K562 (cell line): Measurements from ENCODE around the gene ETFBKMT. TPM values are rescaled to one million over a fixed set of nuclear protein-coding genes. Genes with fewer than 3 reads are reported as not detected.

ENCODE experiments used
- ATAC-seq: fragments of 200-7000 bp; cut with Tn5 transposase; 3 replicates; pipeline ENCODE4 v1.9.1; 2020; ENCODE audit warnings: moderate library complexity
- BruUV-seq: library from RNA; stranded (reverse); fragments of 400-500 nt; replicated peaks from 2 replicates; lab custom pipeline; 2021; lab: Mats Ljungman, UMichigan
- CTCF ChIA-PET: fragments of 300-600 bp; formaldehyde crosslinking; extraction: SDS; loops from one replicate; lab custom pipeline; 2021; ENCODE audit warnings: low intra/inter-chr PET ratio; lab: Yijun Ruan, JAX
- POLR2A ChIA-PET: fragments of 300-600, 350-650 bp; sonication (Branson Sonifier 250); formaldehyde crosslinking; extraction: SDS; loops from one replicate; lab custom pipeline; 2021; ENCODE audit warnings: antibody characterized with exemption, inconsistent platforms; lab: Yijun Ruan, JAX
- DNase-seq, 4 experiments: peaks; one replicate each; pipeline versions ENCODE4 v3.0.0 to v3.0.0-alpha.2; 2011 to 2018; ENCODE audit warnings: low spot score in 3 of 4, mixed read lengths in 3 of 4; ENCODE audit errors: extremely low read depth in 1 of 4
- FAIRE-seq: peaks from 2 replicates; lab custom pipeline; 2011; peaks lifted over from hg19 to GRCh38; lab: Jason Lieb, UNC
- H2AFZ ChIP-seq: 2 replicates; pipeline ENCODE4 v1.6.0; 2011; ENCODE audit warnings: low read depth, low read length, control low read depth, inconsistent platforms
- H3K27ac ChIP-seq: fragments of 200-600 bp; 3 replicates; pipeline ENCODE4 v1.8.0; 2011; ENCODE audit warnings: low read depth, mild to moderate bottlenecking, control low read depth, inconsistent platforms, low read length, moderate library complexity, mixed read lengths; ENCODE audit errors: extremely low read depth
- H3K27me3 ChIP-seq, 2 experiments: fragments of 300-600 bp in 1 of 2; 2 replicates in 1 of 2; 3 replicates in 1 of 2; pipeline versions ENCODE4 v1.6.0 to v1.8.0; 2011; ENCODE audit warnings: inconsistent platforms in 2 of 2, low read length in 2 of 2, mild to moderate bottlenecking in 1 of 2, mixed read lengths in 1 of 2, moderate library complexity in 1 of 2; ENCODE audit not compliant: control insufficient read depth in 2 of 2, insufficient read depth in 2 of 2
- H3K36me3 ChIP-seq: fragments of 300-600 bp; 3 replicates; pipeline ENCODE4 v1.8.0; 2011; ENCODE audit warnings: mild to moderate bottlenecking, low read length, inconsistent platforms; ENCODE audit not compliant: control insufficient read depth, insufficient read depth
- H3K4me1 ChIP-seq, 2 experiments: fragments of 200-600 bp in 1 of 2; replicated peaks in 1 of 2; 2 replicates in 1 of 2; 3 replicates in 1 of 2; pipeline versions ENCODE4 v1.5.1 to v1.8.0; 2011; ENCODE audit warnings: inconsistent platforms in 2 of 2, low read length in 2 of 2, mild to moderate bottlenecking in 1 of 2, mixed read lengths in 1 of 2, moderate library complexity in 1 of 2; ENCODE audit not compliant: control insufficient read depth in 2 of 2, insufficient read depth in 2 of 2
- H3K4me2 ChIP-seq: 2 replicates; pipeline ENCODE4 v1.6.1; 2011; ENCODE audit warnings: low read length, control low read depth, inconsistent platforms, mixed read lengths; ENCODE audit not compliant: insufficient read depth
- H3K4me3 ChIP-seq: fragments of 200-600 bp; sonication (generic), shearing (Covaris generic); 2 replicates; pipeline ENCODE4 v1.5.1; 2016; ENCODE audit warnings: control low read depth, inconsistent platforms
- H3K79me2 ChIP-seq: fragments of 200-600 bp; 3 replicates; pipeline ENCODE4 v1.8.0; 2011; ENCODE audit warnings: low read length, inconsistent platforms; ENCODE audit not compliant: control insufficient read depth, insufficient read depth
- H3K9ac ChIP-seq, 2 experiments: 2 replicates each; pipeline versions ENCODE4 v1.6.0 to v1.6.1; 2011; ENCODE audit warnings: low read depth in 2 of 2, low read length in 2 of 2, control low read depth in 1 of 2, inconsistent platforms in 1 of 2, mild to moderate bottlenecking in 1 of 2, mixed read lengths in 1 of 2; ENCODE audit not compliant: insufficient read depth in 1 of 2
- H3K9me1 ChIP-seq: one replicate; pipeline ENCODE4 v1.6.0; 2011; ENCODE audit warnings: inconsistent platforms, mild to moderate bottlenecking, low read length, moderate library complexity; ENCODE audit not compliant: control insufficient read depth, insufficient read depth
- H3K9me3 ChIP-seq: replicated peaks from 2 replicates; pipeline ENCODE4 v1.5.1; 2011; ENCODE audit warnings: low read depth, low read length, inconsistent platforms; ENCODE audit not compliant: control insufficient read depth, insufficient read depth
- H4K20me1 ChIP-seq: replicated peaks from 2 replicates; pipeline ENCODE4 v1.6.1; 2011; ENCODE audit warnings: low read length, inconsistent platforms, mixed read lengths; ENCODE audit not compliant: control insufficient read depth, insufficient read depth
- CAMTA2 ChIP-seq: fragments of 250-450 bp; sonication (Bioruptor Pico); conservative IDR thresholded peaks from 2 replicates; pipeline ENCODE4 v1.5.1; 2022
- CBFA2T3 ChIP-seq: fragments of 450-650 bp; IDR thresholded peaks from 2 replicates; pipeline ENCODE4 v1.6.1; 2017
- CBFB ChIP-seq: sonication (generic); formaldehyde crosslinking; IDR thresholded peaks from 2 replicates; pipeline ENCODE4 v1.4.0; 2020; ENCODE audit warnings: mild to moderate bottlenecking, missing genetic modification reagents
- FOXJ3 ChIP-seq: sonication (generic); formaldehyde crosslinking; IDR thresholded peaks from 2 replicates; pipeline ENCODE4 v1.4.0; 2020; ENCODE audit warnings: mild to moderate bottlenecking, missing genetic modification reagents
- GABPB2 ChIP-seq: fragments of 250-450 bp; sonication (Bioruptor Pico); conservative IDR thresholded peaks from 2 replicates; pipeline ENCODE4 v1.5.1; 2021; ENCODE audit warnings: mild to moderate bottlenecking
- NCOR1 ChIP-seq: fragments of 450-650 bp; IDR thresholded peaks from 2 replicates; pipeline ENCODE4 v1.6.1; 2016; ENCODE audit warnings: mild to moderate bottlenecking, moderate library complexity
- RBM25 ChIP-seq: fragments of 200-400 bp; formaldehyde crosslinking; IDR thresholded peaks from 2 replicates; pipeline ENCODE4 v1.6.1; 2018; ENCODE audit warnings: low read length, low read depth, moderate library complexity; ENCODE audit not compliant: severe bottlenecking
- TBL1XR1 ChIP-seq, 2 experiments: IDR thresholded peaks; 2 replicates each; pipeline ENCODE4 v1.6.1; 2012; ENCODE audit warnings: improper control_type of control experiment in 2 of 2, low read length in 2 of 2, mild to moderate bottlenecking in 1 of 2
- ZNF124 ChIP-seq: sonication (generic); formaldehyde crosslinking; IDR thresholded peaks from 2 replicates; pipeline ENCODE4 v1.8.1; 2022; ENCODE audit warnings: missing genetic modification reagents
- ZNF778 ChIP-seq: fragments of 450-650 bp; formaldehyde crosslinking; IDR thresholded peaks from 2 replicates; pipeline ENCODE4 v1.4.0; 2020; ENCODE audit warnings: mild to moderate bottlenecking, moderate library complexity
- WGBS: fragments of 100-300 bp; shearing (Covaris generic); methylation state at CpG from one replicate; pipeline ENCODE4 v1.1.6; 2016; ENCODE audit warnings: low coverage, mixed read lengths; ENCODE audit not compliant: insufficient coverage; ENCODE audit errors: missing lambda C conversion rate; 5-methylcytosine and 5-hydroxymethylcytosine counted together
- in situ Hi-C: fragments of 300-500 bp; cut with MboI; formaldehyde crosslinking; loops from 4 replicates; pipeline ENCODE4 v1.15.0; 2018; ENCODE audit warnings: inconsistent platforms, mixed read lengths
- intact Hi-C: fragments of 100-400 bp; cut with micrococcal nuclease; formaldehyde crosslinking; loops from 2 replicates; pipeline ENCODE4 v1.14.2; 2022
- polyA plus RNA-seq, 8 experiments: library from polyadenylated mRNA; depleted of rRNA in 4 of 8; stranded (reverse) in 5 of 8; unstranded in 3 of 8; fragments of >200 nt; fragmentation: Nextera tagmentation in 2 of 8; fragmentation: Illumina TruSeq in 1 of 8; extraction: Ambion mirVana in 2 of 8; extraction: Trizol in 1 of 8; gene quantifications; 2 replicates each; pipeline versions ENCODE4 v1.2.1 to v1.2.3, GENCODE V29; 2011 to 2014; ENCODE audit warnings: inconsistent platforms in 1 of 8, missing spikeins in 1 of 8
- total RNA-seq, 7 experiments: library from RNA; depleted of rRNA in 6 of 7; stranded (reverse); fragments of >200 nt in 6 of 7; fragmentation: Illumina TruSeq in 2 of 7; extraction: Trizol in 2 of 7; gene quantifications; 2 replicates each; pipeline versions ENCODE4 v1.2.1 to v1.2.3, GENCODE V29; 2011 to 2021; ENCODE audit warnings: low replicate concordance in 1 of 7
- TF ChIP-seq, protein P1 (sequence below): fragments of 250-450 bp; sonication (Bioruptor Pico); IDR thresholded peaks from 2 replicates; pipeline ENCODE4 v1.8.0; 2021; ENCODE audit warnings: mild to moderate bottlenecking, moderate library complexity
- TF ChIP-seq, protein P2 (sequence below): sonication (generic); formaldehyde crosslinking; IDR thresholded peaks from 2 replicates; pipeline ENCODE4 v1.8.0; 2023; ENCODE audit warnings: mild to moderate bottlenecking, missing genetic modification reagents
- TF ChIP-seq, protein P3 (sequence below): sonication (generic); formaldehyde crosslinking; IDR thresholded peaks from 2 replicates; pipeline ENCODE4 v1.8.0; 2023; ENCODE audit warnings: mild to moderate bottlenecking, missing genetic modification reagents
- TF ChIP-seq, protein P4 (sequence below): fragments of 450-650 bp; formaldehyde crosslinking; IDR thresholded peaks from 2 replicates; pipeline ENCODE4 v1.4.0; 2022; ENCODE audit warnings: missing genetic modification characterization
- TF ChIP-seq, protein P5 (sequence below): fragments of 250-450 bp; sonication (Bioruptor Pico); IDR thresholded peaks from 2 replicates; pipeline ENCODE4 v1.5.1; 2021; ENCODE audit warnings: mild to moderate bottlenecking

Gene ETFBKMT
- total and polyA plus RNA-seq, 9 of the 15 experiments (the other 6 are each of a cell fraction or from before 2014, with no cell fraction given): 0.18 to 1.7 (median 0.96) TPM

DNA sequence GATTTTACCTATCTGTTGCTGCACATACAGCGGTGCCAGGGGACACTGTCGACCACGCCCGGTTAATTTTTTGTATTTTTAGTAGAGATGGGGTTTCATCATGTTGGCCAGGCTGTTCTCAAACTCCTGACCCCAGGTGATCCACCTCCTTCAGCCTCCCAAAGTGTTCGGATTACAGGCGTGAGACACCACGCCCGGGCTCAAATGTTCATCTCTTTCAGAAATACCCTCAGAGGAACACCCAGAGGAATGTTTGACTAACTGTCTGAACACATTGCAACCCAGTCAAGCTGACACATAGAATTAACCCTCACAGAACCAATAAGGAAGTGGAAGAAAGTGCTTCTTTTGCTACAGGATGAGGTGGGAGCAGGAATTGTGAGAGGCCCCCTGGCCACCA is 15.0 kb upstream of the ETFBKMT start:
- Histone ChIP-seq H3K4me1 (no peaks in the 10 kb centered on the region), H3K79me2 (no peaks in the 10 kb centered on the region), H2AFZ (no peak overlapping the region), H4K20me1 (no peaks in the 10 kb centered on the region), H3K27me3 (peaks cover 2 to 10% of the 10 kb centered on the region in 2 experiments; a peak in 3 of 5 replicates), H3K36me3 (no peaks in the 10 kb centered on the region), H3K9me1 (no peaks in the 10 kb centered on the region), H3K4me3 (no peak overlapping the region), H3K9ac (no peak overlapping the region), H3K9me3 (no peaks in the 10 kb centered on the region), H3K4me2 (no peak overlapping the region), H3K27ac (no peak overlapping the region)
- in situ Hi-C loops: no loop called here
- intact Hi-C loops: no loop called here
- BruUV-seq: no TSS peak
- 8% methylated on average over 8 of the region's 8 CpGs for WGBS
- DNase-seq (no peak), FAIRE-seq (no peak), ATAC-seq (no peak; the same call in 1 of the 3 replicates)
- ChIA-PET POLR2A (interaction anchor here (1.0 kb wide), 1 partner anchor 15 kb away, joined by 3 read pairs; the partner anchor contains the start of gene ETFBKMT), CTCF (no interaction called here)
- TF ChIP-seq, protein P1, sequence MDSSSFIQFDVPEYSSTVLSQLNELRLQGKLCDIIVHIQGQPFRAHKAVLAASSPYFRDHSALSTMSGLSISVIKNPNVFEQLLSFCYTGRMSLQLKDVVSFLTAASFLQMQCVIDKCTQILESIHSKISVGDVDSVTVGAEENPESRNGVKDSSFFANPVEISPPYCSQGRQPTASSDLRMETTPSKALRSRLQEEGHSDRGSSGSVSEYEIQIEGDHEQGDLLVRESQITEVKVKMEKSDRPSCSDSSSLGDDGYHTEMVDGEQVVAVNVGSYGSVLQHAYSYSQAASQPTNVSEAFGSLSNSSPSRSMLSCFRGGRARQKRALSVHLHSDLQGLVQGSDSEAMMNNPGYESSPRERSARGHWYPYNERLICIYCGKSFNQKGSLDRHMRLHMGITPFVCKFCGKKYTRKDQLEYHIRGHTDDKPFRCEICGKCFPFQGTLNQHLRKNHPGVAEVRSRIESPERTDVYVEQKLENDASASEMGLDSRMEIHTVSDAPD (CRISPR knock-in tag): no peak
- TF ChIP-seq NCOR1: no peak
- no peak for TF ChIP-seq CBFB (CRISPR knock-in tag)
- TF ChIP-seq, protein P2, sequence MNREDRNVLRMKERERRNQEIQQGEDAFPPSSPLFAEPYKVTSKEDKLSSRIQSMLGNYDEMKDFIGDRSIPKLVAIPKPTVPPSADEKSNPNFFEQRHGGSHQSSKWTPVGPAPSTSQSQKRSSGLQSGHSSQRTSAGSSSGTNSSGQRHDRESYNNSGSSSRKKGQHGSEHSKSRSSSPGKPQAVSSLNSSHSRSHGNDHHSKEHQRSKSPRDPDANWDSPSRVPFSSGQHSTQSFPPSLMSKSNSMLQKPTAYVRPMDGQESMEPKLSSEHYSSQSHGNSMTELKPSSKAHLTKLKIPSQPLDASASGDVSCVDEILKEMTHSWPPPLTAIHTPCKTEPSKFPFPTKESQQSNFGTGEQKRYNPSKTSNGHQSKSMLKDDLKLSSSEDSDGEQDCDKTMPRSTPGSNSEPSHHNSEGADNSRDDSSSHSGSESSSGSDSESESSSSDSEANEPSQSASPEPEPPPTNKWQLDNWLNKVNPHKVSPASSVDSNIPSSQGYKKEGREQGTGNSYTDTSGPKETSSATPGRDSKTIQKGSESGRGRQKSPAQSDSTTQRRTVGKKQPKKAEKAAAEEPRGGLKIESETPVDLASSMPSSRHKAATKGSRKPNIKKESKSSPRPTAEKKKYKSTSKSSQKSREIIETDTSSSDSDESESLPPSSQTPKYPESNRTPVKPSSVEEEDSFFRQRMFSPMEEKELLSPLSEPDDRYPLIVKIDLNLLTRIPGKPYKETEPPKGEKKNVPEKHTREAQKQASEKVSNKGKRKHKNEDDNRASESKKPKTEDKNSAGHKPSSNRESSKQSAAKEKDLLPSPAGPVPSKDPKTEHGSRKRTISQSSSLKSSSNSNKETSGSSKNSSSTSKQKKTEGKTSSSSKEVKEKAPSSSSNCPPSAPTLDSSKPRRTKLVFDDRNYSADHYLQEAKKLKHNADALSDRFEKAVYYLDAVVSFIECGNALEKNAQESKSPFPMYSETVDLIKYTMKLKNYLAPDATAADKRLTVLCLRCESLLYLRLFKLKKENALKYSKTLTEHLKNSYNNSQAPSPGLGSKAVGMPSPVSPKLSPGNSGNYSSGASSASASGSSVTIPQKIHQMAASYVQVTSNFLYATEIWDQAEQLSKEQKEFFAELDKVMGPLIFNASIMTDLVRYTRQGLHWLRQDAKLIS (CRISPR knock-in tag): no peak
- TF ChIP-seq, protein P3, sequence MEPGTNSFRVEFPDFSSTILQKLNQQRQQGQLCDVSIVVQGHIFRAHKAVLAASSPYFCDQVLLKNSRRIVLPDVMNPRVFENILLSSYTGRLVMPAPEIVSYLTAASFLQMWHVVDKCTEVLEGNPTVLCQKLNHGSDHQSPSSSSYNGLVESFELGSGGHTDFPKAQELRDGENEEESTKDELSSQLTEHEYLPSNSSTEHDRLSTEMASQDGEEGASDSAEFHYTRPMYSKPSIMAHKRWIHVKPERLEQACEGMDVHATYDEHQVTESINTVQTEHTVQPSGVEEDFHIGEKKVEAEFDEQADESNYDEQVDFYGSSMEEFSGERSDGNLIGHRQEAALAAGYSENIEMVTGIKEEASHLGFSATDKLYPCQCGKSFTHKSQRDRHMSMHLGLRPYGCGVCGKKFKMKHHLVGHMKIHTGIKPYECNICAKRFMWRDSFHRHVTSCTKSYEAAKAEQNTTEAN (CRISPR knock-in tag): no peak
- no peak for TF ChIP-seq FOXJ3 (CRISPR knock-in tag)
- TF ChIP-seq, protein P4, sequence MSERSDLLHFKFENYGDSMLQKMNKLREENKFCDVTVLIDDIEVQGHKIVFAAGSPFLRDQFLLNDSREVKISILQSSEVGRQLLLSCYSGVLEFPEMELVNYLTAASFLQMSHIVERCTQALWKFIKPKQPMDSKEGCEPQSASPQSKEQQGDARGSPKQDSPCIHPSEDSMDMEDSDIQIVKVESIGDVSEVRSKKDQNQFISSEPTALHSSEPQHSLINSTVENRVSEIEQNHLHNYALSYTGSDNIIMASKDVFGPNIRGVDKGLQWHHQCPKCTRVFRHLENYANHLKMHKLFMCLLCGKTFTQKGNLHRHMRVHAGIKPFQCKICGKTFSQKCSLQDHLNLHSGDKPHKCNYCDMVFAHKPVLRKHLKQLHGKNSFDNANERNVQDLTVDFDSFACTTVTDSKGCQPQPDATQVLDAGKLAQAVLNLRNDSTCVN (CRISPR knock-in tag): no peak
- TF ChIP-seq RBM25: no peak
- TF ChIP-seq TBL1XR1 (IDR thresholded peaks at IDR 0.05; ENCODE audit: low read length in 2 of 2): no peak
- no peak for TF ChIP-seq ZNF778
- TF ChIP-seq ZNF124 (CRISPR knock-in tag): no peak
- TF ChIP-seq CAMTA2: no peak
- no peak for TF ChIP-seq GABPB2 (CRISPR knock-in tag)
- TF ChIP-seq, protein P5, sequence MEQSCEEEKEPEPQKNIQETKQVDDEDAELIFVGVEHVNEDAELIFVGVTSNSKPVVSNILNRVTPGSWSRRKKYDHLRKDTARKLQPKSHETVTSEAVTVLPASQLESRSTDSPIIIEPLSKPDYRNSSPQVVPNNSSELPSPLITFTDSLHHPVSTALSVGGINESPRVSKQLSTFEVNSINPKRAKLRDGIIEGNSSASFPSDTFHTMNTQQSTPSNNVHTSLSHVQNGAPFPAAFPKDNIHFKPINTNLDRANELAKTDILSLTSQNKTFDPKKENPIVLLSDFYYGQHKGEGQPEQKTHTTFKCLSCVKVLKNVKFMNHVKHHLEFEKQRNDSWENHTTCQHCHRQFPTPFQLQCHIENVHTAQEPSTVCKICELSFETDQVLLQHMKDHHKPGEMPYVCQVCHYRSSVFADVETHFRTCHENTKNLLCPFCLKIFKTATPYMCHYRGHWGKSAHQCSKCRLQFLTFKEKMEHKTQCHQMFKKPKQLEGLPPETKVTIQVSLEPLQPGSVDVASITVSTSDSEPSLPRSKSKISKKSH (CRISPR knock-in tag): no peak
- TF ChIP-seq CBFA2T3: no peak
